WTC11 (cell line): ENCODE measurements around the gene AJAP1. TPM values are rescaled to one million over a fixed set of nuclear protein-coding genes. Genes with fewer than 3 reads are reported as not detected.

Experiments
- ATAC-seq: fragments of 200-7000 bp; cut with Tn5 transposase; 2 replicates; pipeline ENCODE4 v1.10.0; 2021; ENCODE audit warnings: mild to moderate bottlenecking, moderate library complexity
- CTCF ChIA-PET: fragments of 300-600 bp; sonication (Branson Sonifier 250); formaldehyde crosslinking; loops from one replicate; lab custom pipeline; 2021; ENCODE audit warnings: antibody characterized with exemption; lab: Charles Lee
- POLR2A ChIA-PET: fragments of 350-600 bp; sonication (Branson Sonifier 250); formaldehyde crosslinking; loops from one replicate; lab custom pipeline; 2021; ENCODE audit warnings: antibody characterized with exemption; lab: Charles Lee
- DNase-seq: peaks from one replicate; pipeline ENCODE4 v3.0.0; 2021; ENCODE audit warnings: low spot score
- H3K27ac Mint-ChIP-seq: 2 replicates; pipeline ENCODE4 v1.8.0; 2021; ENCODE audit warnings: mixed read lengths
- H3K27me3 Mint-ChIP-seq: 2 replicates; pipeline ENCODE4 v1.8.0; 2021; ENCODE audit warnings: low read depth, mild to moderate bottlenecking, moderate library complexity, mixed read lengths
- H3K36me3 Mint-ChIP-seq: 2 replicates; pipeline ENCODE4 v1.8.0; 2021; ENCODE audit warnings: mixed read lengths
- H3K4me1 Mint-ChIP-seq: 2 replicates; pipeline ENCODE4 v1.8.0; 2022; ENCODE audit warnings: mixed read lengths
- H3K4me3 Mint-ChIP-seq: 2 replicates; pipeline ENCODE4 v1.8.0; 2021; ENCODE audit warnings: mild to moderate bottlenecking, moderate library complexity, mixed read lengths
- H3K9me3 Mint-ChIP-seq: 2 replicates; pipeline ENCODE4 v1.8.0; 2021; ENCODE audit warnings: mixed read lengths
- E2F1 ChIP-seq: sonication (generic); formaldehyde crosslinking; IDR thresholded peaks from 2 replicates; pipeline ENCODE4 v1.8.0; 2022; ENCODE audit warnings: mild to moderate bottlenecking, missing genetic modification reagents
- ELF4 ChIP-seq: sonication (generic); formaldehyde crosslinking; IDR thresholded peaks from 2 replicates; pipeline ENCODE4 v1.8.1; 2022; ENCODE audit warnings: low read depth, mild to moderate bottlenecking, moderate library complexity, missing genetic modification reagents
- GTF2I ChIP-seq: fragments of 250-450 bp; sonication (Bioruptor Pico); conservative IDR thresholded peaks from 2 replicates; pipeline ENCODE4 v1.4.0; 2021; ENCODE audit warnings: mild to moderate bottlenecking
- MXD4 ChIP-seq: fragments of 250-450 bp; sonication (Bioruptor Pico); IDR thresholded peaks from 2 replicates; pipeline ENCODE4 v1.8.0; 2021; ENCODE audit warnings: mild to moderate bottlenecking, moderate library complexity, borderline replicate concordance
- STAT6 ChIP-seq: sonication (generic); formaldehyde crosslinking; conservative IDR thresholded peaks from 2 replicates; pipeline ENCODE4 v1.8.1; 2023; ENCODE audit warnings: mild to moderate bottlenecking, low read depth, missing genetic modification reagents, moderate library complexity
- TEAD4 ChIP-seq: sonication (generic); formaldehyde crosslinking; IDR thresholded peaks from 2 replicates; pipeline ENCODE4 v1.8.0; 2022; ENCODE audit warnings: mild to moderate bottlenecking, missing genetic modification reagents
- ZBTB21 ChIP-seq: sonication (generic); formaldehyde crosslinking; IDR thresholded peaks from 2 replicates; pipeline ENCODE4 v1.8.1; 2023; ENCODE audit warnings: mild to moderate bottlenecking, missing genetic modification reagents, borderline replicate concordance
- ZBTB43 ChIP-seq: sonication (generic); formaldehyde crosslinking; IDR thresholded peaks from 2 replicates; pipeline ENCODE4 v1.8.1; 2023; ENCODE audit warnings: mild to moderate bottlenecking, missing genetic modification reagents
- ZNF317 ChIP-seq: sonication (generic); formaldehyde crosslinking; IDR thresholded peaks from 2 replicates; pipeline ENCODE4 v1.8.1; 2023; ENCODE audit warnings: low read depth, mild to moderate bottlenecking, moderate library complexity, missing genetic modification reagents, borderline replicate concordance
- ZNF423 ChIP-seq: fragments of 250-450 bp; sonication (Bioruptor Pico); IDR thresholded peaks from 2 replicates; pipeline ENCODE4 v2.1.2; 2022; ENCODE audit warnings: mild to moderate bottlenecking, moderate library complexity
- total RNA-seq: library from RNA; stranded (reverse); gene quantifications from 3 replicates; pipeline ENCODE4 v1.2.3, GENCODE V29; 2021
- TF ChIP-seq, protein P1 (sequence below): sonication (generic); formaldehyde crosslinking; conservative IDR thresholded peaks from 2 replicates; pipeline ENCODE4 v1.8.1; 2022; ENCODE audit warnings: mild to moderate bottlenecking, missing genetic modification reagents
- TF ChIP-seq, protein P2 (sequence below): fragments of 250-450 bp; sonication (Bioruptor Pico); IDR thresholded peaks from 2 replicates; pipeline ENCODE4 v1.9.0; 2021; ENCODE audit warnings: mild to moderate bottlenecking, borderline replicate concordance

AJAP1 gene
- total RNA-seq, 1 experiment from 2014 or later = 2.1 TPM

- CTCF ChIA-PET = no interaction called here
- ATAC-seq = no peak
- POLR2A ChIA-PET = no interaction called here
- Mint-ChIP-seq H3K27ac (no peak overlapping the region), H3K36me3 (peaks cover 57% of the 10 kb centered on the region), H3K4me1 (no peaks in the 10 kb centered on the region), H3K9me3 (peaks cover 51% of the 10 kb centered on the region)
- DNase-seq = no peak
- TF ChIP-seq ELF4 (CRISPR knock-in tag) (no peak), ZBTB21 (CRISPR knock-in tag) (no peak), TEAD4 (CRISPR knock-in tag) (no peak), E2F1 (CRISPR knock-in tag) (no peak), ZNF423 (CRISPR knock-in tag) (no peak), ZBTB43 (no peak), MXD4 (CRISPR knock-in tag) (no peak), GTF2I (CRISPR knock-in tag) (no peak), STAT6 (CRISPR knock-in tag) (no peak)
- TF ChIP-seq, protein P1, sequence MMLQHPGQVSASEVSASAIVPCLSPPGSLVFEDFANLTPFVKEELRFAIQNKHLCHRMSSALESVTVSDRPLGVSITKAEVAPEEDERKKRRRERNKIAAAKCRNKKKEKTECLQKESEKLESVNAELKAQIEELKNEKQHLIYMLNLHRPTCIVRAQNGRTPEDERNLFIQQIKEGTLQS (CRISPR knock-in tag) = no peak
- TF ChIP-seq, protein P2, sequence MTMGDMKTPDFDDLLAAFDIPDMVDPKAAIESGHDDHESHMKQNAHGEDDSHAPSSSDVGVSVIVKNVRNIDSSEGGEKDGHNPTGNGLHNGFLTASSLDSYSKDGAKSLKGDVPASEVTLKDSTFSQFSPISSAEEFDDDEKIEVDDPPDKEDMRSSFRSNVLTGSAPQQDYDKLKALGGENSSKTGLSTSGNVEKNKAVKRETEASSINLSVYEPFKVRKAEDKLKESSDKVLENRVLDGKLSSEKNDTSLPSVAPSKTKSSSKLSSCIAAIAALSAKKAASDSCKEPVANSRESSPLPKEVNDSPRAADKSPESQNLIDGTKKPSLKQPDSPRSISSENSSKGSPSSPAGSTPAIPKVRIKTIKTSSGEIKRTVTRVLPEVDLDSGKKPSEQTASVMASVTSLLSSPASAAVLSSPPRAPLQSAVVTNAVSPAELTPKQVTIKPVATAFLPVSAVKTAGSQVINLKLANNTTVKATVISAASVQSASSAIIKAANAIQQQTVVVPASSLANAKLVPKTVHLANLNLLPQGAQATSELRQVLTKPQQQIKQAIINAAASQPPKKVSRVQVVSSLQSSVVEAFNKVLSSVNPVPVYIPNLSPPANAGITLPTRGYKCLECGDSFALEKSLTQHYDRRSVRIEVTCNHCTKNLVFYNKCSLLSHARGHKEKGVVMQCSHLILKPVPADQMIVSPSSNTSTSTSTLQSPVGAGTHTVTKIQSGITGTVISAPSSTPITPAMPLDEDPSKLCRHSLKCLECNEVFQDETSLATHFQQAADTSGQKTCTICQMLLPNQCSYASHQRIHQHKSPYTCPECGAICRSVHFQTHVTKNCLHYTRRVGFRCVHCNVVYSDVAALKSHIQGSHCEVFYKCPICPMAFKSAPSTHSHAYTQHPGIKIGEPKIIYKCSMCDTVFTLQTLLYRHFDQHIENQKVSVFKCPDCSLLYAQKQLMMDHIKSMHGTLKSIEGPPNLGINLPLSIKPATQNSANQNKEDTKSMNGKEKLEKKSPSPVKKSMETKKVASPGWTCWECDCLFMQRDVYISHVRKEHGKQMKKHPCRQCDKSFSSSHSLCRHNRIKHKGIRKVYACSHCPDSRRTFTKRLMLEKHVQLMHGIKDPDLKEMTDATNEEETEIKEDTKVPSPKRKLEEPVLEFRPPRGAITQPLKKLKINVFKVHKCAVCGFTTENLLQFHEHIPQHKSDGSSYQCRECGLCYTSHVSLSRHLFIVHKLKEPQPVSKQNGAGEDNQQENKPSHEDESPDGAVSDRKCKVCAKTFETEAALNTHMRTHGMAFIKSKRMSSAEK (CRISPR knock-in tag) = no peak
- TF ChIP-seq, all 79 proteins: peak for 0
- peaks cover 5% of the 10 kb centered on the region for H3K27me3 Mint-ChIP-seq
- H3K4me3 Mint-ChIP-seq = no peak overlapping the region
Measured at GRCh38 chr1:4628992-4629391, 25.4 kb upstream of the AJAP1 start.

GRCh38 chr1:4630561-4630960 is 23.8 kb upstream of the AJAP1 start:
- CTCF ChIA-PET = no interaction called here
- POLR2A ChIA-PET = no interaction called here
- H3K4me3 Mint-ChIP-seq = no peak overlapping the region
- no peak overlapping the region for H3K27ac Mint-ChIP-seq
- peaks cover 47% of the 10 kb centered on the region for H3K9me3 Mint-ChIP-seq
- ATAC-seq = no peak
- TF ChIP-seq ZBTB43 = no peak
- no peak for TF ChIP-seq ZNF317 (CRISPR knock-in tag)
- DNase-seq = no peak
- H3K4me1 Mint-ChIP-seq = no peaks in the 10 kb centered on the region
- peaks cover 66% of the 10 kb centered on the region for H3K36me3 Mint-ChIP-seq
- H3K27me3 Mint-ChIP-seq = peaks cover 5% of the 10 kb centered on the region
